Activated CD4-positive, alpha-beta T cell treated with anti-CD3 and anti-CD28 coated beads, Interleukin-2, amount 50 U/mL, for 48 hours (primary cell): Measurements from ENCODE around the gene RIMBP2.
"Not testable (repeated sequence)": the region's sequence is repeated elsewhere in the genome, so short reads cannot be mapped to it uniquely, and the experiment has no call there.

Experiments
- DNase-seq, 2 experiments: peaks; one replicate each; pipeline ENCODE4 v3.0.0-alpha.2; 2020

RIMBP2 gene, protein sequence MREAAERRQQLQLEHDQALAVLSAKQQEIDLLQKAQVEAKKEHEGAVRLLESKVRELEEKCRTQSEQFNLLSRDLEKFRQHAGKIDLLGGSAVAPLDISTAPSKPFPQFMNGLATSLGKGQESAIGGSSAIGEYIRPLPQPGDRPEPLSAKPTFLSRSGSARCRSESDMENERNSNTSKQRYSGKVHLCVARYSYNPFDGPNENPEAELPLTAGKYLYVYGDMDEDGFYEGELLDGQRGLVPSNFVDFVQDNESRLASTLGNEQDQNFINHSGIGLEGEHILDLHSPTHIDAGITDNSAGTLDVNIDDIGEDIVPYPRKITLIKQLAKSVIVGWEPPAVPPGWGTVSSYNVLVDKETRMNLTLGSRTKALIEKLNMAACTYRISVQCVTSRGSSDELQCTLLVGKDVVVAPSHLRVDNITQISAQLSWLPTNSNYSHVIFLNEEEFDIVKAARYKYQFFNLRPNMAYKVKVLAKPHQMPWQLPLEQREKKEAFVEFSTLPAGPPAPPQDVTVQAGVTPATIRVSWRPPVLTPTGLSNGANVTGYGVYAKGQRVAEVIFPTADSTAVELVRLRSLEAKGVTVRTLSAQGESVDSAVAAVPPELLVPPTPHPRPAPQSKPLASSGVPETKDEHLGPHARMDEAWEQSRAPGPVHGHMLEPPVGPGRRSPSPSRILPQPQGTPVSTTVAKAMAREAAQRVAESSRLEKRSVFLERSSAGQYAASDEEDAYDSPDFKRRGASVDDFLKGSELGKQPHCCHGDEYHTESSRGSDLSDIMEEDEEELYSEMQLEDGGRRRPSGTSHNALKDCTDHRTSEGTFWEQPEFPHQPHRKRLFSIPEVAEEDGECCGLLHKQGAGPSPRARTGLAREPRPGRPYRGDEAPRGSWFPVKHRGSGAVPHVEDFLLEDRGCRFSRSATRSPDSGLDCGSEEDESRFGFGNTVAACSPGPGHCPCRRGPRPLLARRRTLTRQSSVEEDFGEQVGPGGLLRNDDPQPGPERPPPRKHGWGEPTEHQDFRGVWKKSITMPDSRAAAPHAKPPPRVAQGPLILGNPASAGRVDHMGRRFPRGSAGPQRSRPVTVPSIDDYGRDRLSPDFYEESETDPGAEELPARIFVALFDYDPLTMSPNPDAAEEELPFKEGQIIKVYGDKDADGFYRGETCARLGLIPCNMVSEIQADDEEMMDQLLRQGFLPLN (N-terminal part only)

DNA sequence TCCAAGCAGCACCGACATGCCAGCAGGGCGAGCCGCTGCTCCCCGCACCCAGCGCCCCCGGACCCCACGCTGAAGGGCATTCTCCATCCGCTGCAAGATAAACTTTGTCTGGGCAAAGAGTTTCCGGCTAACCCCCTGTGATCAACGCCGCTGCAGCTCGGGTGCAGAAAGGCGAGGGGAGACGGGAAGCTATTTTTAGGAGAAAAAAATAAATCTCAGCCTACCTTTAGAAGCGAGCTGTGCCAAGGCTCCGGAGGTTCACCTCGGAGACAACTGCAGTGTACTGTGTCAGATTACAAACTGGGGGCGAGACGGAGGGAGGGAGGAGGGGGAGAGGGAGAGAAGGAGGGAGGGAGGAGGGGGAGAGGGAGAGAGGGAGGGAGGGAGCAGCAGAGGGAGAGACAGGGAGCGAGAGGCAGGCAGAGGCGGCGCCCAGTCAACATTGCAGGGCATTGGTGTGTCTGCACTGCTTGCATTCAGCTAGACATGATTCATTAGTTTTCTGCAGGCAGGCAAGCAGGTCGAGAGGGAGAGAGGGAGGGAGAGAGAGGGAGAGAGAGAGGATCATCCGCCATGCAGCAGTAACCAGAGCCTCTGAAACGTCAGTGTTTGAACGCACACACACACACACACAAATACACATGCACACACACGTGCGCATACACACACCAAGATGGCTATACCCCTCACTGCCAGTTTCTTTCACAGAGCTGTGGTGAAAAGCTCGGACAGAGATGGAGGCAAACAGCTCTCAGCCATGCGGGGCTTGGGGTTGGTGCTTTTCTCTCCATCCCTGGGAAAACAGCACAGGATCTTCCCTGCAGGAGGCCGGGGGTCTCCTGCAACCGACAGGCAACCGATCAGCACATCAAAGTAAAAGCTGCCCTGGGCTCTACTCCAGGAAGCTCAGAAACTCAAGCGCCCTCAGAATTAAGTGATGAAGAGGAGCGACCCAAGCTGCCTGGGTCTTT, at the start of gene RIMBP2:
Gene RIMBP2, minus strand, starts transcription at position 302 of the 971 bp plus-strand sequence. CDS start 237,286 bp downstream, outside the sequence.
- DNase-seq: no peak

DNA sequence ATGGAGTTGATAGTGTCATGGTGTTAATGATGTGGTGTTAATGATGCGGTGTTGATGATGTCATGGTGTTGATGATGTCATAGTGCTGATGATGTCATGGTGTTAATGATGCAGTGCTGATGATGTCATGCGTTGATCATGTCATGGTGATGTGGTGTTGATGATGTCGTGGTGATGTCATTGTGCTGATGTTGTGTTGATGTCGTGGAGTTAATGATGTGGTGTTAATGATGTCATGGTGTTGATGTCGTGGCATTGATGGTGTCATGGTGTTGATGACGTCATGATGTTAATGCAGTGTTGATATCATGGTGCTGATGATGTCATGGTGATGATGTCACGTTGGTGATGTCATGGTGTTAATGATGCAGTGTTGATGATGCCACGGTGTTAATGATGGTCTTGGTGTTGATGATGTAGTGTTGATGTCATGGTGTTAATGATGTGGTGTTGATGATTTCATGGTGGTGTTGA, 49.1 kb upstream of the RIMBP2 start:
- DNase-seq: peak in 1 of 2 experiments; percentile 21

DNA sequence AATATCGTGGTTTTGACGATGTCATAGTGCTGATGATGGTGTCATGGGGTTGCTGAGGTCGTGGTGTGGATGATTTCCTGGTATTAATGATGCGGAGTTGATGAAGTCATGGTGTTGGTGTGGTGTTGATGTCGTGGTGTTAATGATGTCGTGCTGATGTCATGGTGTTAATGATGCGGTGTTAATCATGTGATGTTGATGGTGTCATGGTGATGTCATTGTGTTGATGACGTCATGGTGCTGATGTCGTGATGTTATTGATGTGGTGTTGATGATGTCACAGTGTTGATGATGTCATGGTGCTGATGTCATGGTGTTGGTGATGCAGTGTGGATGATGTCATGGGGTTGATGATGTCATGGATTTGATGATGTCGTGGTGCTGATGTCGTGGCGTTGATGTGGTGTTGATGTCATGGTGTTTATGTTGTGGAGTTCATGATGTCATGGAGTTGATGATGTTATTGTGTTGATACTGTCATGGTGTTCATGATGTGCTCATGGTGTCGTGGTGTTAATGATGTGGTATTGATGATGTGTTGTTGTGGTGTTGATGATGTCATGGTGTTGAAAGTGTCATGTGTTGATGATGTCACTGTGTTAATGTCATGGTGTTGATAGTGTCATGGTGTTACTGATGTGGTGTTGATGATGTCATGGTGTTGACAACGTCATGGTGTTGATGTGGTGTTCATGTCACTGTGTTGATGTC, 48.5 kb upstream of the RIMBP2 start:
- DNase-seq: peak; percentile 37 to 49

DNA sequence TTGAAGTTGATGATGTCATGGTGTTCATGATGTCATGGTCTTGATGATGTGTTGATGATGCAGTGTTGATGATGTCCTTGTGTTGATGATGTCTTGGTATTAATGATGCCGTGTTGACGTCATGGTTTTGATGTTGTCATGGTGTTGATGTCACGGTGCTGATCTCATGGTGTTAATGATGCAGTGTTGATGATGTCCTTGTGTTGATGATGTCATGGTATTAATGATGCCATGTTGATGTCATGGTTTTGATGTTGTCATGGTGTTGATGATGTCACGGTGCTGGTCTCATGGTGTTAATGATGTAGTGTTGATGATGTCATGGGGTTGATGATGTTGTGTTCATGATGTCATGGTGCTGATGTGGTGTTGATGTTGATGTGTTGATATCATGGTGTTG, 48.0 kb upstream of the RIMBP2 start:
- DNase-seq: no peak

DNA sequence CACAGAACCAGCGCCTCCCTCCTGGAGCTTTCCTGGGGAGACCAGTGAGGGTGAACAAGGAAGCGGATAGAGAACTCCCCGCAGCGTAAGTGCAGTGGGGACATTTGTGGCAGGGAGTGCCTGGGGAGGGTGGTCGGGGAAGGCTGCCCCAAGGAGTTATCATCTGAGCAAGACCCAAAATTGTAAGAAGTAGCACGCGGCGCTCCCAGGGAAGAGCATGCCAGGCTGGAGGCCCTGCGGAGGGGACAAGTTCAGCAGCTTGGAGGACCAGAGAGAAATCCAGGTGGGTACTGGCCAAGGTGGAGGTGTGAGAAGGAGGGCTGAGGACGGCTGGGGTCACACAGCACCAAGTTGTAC, 46.2 kb upstream of the RIMBP2 start:
- no peak for DNase-seq

DNA sequence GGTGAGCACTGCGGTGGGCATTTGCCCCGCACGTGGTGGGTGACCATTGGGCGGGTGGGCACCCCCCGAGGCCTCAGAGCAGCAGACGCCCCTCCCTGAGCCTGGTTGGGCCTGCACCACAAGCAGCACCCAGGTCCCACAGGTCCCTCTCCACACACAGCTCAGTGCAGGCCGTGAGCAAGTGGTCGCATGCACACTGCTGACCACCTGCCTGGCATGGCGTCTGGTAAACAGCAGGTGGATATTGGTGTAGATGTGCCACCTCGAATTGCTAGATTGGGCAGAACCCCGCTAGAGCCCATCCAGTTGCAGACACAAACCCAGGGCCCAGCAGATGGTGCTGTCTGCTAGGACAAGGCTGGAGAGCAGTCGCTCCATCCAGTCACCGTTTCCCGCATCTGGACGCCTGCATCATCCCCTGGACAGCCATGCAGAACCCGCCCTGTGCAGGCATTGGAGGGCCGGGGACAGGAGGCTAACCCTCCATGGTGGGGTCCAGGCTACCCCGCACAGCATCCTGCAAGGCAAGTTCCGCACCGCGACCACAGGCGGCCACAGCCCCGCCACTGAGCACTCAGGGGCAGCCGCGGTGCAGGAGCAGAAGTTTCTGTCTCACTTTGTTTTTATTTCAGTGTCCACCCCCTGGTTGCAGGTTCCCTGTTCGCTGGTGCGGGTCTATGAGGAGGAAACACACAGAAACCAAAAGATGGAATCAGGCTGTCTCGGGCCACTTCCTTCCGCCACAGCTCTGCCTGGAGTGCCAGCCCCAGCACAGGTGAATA, 45.6 kb upstream of the RIMBP2 start:
- DNase-seq: peak; percentile 73 to 78

DNA sequence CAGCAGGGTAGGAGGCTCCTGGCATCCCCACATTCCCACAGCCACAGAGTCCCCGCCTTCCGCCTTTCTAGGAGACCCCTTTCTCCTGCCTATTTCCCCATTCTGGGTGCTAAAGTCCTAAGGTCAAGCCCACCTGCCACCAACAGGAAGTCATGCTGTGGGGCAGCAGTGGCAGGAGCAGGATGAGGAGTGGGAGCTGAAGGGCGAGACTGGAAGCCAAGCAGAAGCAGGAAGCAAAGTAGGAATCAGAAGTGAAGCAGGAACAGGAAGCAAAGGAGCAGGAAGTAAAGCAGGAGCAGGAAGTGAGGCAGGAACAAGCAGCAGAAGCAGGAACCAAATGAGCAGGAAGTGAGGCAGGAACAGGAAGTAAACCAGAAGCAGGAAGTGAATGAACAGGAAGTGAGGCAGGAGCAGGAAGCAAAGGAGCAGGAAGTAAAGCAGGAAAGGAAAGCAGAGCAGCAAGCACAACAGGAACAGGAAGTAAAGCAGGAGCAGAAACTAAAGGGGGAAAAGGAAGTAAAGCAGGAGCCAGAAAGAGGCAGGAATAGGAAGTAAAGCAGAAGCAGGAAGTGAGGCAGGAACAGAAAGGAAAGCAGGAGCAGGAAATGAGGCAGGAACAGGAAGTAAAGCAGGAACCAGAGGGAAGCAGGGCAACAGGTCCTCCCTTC, 38.3 kb upstream of the RIMBP2 start:
- no peak for DNase-seq

DNA sequence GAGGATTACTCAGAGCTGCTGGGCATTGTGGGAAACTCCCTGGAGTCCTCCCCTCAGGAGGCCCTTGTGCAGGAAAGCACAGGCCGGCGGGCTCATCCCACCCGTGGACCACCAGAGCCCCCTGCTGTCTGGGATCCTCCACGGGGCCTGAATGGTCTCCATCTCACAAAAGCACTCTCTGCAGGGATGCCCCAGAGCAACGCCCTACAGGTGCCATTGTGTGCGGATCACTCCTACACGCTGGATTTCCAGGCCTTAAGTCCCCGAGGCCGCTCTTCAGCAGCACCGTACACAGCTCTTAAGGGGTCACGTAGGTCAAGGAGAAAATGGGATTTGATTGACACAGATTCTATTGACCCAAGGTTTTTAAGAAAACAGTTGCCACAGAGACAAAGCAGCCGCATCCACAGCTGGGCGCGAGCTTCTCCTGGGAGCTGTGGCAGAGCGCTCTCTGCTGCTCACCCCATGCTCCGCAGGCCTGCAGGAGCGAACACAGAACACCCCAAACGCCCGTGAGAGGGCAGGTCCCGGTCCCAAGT, 36.7 kb upstream of the RIMBP2 start:
- DNase-seq: no peak

DNA sequence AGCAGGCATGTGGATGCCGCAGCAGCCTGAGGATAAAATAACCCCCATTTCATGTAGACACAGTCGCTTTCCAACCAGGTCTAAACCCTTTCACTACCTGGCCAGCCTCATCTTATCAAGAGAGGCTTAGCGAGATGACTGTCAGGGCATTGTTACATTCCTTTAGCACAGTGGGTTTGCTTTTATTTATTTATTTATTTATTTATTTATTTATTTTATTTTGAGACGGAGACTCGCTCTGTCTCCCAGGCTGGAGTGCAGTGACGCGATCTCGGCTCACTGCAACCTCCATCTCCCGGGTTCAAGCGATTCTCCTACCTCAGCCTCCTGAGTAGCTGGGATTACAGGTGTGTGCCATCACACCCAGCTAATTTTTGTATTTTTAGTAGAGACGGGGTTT, 35.9 kb upstream of the RIMBP2 start:
- not testable (repeated sequence) for DNase-seq

DNA sequence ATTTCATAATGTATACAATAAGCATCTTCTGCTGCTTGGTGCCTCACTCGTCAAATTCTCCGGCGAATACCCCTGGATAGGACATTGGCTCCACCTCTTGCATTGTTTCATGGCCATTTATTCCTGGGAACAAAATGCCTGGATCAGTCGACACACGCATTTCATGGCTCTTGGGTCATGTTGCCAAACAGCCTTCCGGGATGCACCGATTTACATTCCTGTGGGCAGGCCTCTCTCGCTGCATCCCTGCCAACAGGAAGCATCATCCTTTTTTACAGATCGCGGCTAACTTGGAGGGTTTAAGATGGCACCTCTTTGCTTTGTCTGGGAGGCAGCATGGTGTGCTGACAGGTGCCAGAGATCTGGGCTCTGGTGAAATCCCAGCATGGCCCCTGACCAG, 32.7 kb upstream of the RIMBP2 start:
- DNase-seq: no peak

DNA sequence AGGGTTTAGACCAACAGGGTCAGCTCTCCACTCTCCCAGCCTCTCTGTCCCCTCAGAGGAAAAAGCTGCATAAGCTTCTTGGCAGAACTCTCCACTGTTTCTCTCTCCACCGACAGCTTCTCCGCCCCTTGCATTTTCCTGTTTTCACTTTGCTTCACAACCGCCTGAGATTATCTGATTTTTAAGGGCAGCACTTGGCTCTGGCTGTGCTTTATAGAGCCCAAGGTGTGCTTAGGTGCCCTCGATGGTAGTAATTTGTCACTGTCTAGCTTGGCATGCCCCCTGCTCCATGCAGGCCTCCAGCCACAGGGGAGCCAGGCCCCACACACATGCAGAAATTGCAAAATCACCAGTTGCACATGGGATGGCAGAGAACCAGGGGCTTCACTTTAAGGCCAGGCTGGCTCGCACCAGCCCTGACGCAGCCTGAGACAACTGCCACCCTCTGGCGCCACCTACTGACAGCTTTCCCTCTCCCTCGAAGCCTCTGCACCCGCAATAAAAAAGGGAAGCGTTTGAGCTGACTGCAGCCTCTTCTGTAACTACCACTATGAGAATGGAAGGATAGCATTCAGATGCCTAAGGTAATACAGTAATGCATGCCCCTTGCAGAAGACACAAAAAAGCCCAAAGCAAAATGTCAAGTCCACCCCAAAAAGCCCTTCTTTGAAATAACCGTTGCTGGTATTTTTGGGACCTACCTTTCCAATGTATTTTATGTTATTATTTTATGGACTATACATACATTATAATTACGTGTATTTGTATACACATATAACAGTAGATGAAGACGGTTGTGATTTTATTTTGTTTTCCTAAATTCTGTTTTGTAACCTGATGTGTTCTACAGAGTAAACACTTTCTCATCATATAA, 32.0 kb upstream of the RIMBP2 start:
- peak; percentile 84 to 86 for DNase-seq

DNA sequence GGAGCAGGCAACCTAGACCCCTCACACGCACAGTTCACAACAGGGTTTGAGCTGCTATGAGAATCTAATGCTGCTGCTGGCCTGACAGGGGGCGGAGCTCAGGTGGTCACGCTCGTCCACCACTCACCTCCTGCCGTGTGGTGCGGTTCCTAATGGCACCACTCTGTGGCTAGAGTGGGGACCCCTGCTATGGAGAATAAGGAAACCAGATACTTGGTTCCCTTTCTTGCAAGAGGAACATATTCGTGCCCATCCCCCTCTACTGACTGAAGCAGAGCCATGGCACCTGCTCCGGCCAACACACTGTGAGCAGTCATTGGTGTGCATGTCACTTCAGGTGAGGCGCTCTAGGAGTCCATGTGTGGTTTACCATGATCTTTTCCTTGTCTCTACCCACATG, 30.4 kb upstream of the RIMBP2 start:
- no peak for DNase-seq

DNA sequence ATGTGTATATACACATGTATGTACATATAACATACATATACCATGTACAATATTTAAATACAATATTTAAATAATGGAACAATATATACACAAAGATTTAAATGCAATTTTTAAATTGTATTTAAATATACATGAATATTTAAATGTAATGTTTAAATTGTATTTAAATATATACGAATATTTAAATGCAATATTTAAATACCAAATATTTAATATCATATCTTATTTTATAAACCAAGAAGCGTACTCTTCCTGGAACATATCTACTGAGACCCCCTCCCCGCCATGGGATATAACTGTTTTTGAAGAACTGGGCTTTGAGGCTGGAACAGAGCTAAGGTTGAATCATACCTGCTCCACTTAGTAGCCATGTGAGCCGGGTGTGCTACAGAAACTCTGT, 29.8 kb upstream of the RIMBP2 start:
- no peak for DNase-seq

DNA sequence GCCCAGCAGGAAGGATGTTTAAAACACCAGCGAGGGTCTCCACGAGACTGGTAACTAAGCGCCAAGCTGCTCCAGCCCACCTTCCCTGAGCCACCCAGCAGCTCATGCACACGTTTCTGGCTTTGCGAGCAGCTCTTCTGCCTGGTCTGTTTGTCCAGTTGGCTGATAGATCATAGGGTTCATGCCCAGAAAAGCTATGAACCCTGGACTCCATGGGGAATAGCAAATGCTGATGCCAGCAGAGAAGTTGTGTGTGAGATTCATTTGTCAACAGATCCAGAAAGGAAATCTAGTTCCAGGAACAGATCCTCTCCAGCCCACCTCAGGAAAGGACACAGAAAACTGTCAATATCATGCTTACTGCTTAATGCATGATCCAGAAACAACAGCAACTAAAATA, 28.2 kb upstream of the RIMBP2 start:
- DNase-seq: no peak

DNA sequence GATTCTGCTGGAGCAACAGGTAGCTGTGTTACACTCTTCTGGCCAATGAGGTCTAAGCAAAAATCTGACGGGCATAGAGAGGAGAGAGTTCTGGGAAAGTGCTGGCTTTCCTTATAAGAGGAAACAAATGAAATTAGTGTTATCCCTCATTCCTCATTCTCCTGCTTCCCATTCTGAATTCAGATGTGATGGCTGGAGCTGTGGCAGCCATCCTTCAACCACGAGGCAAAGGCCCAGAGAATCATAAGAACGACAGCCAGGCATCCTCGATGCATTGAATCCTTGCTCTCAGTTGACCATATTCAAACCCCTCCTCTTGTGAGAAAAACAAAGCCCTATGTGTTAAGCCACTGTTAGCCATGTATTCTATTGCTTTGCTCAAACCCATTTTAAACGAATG, 27.5 kb upstream of the RIMBP2 start:
- DNase-seq: no peak

DNA sequence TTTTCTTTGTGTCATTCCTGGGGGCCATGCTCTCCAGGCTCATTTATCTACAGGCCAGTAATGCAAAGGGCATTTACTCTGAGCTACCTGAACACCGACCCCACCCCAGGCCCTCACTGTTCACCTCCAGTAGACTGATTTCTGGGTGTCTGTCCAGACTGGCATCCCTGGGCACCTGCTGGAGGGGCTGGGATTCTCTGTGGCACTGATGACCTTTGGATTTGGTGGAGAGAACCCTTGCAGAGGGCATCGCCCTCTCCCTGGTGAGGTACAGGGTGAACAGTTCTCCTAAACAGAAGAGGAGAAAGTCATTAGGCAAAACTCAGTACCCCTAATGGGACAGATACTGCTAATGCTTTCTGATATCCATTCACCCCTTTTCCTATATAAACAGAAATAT, 27.1 kb upstream of the RIMBP2 start:
- no peak for DNase-seq

DNA sequence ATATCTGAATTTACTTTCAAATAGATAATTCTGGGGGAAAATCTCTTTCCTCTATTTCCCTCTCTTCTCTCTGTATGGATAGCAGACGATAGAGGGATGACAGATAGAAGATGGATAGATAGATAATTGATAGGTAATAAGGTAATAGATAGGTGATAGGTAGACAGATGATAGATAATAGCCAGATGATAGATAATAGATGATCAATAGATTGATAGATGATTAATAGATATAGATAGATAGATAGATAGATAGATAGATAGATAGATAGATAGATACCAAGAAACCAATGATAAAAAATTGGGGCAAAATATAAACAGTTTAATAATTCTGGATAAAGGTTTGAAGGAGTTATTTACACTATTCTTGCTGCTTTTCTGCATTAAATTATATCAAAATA, 26.6 kb upstream of the RIMBP2 start:
- DNase-seq: no peak

DNA sequence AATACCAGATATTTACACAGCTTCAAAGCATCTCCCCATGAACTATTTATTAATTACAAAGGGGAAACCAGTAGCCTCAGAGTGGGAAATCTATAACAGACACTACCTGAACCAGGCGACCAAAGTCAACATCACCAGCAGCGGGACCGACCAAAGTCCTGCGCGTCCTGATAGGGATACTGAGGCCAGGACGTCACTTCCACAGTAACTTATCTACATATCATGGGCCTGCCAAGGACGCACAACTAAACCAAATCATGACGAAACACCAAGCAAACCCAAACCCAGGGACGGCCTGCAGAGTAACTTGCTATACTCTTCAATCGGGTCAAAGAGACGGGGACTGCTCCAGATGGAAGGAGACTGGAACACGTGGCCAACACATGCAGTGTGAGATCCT, 26.0 kb upstream of the RIMBP2 start:
- DNase-seq: no peak

DNA sequence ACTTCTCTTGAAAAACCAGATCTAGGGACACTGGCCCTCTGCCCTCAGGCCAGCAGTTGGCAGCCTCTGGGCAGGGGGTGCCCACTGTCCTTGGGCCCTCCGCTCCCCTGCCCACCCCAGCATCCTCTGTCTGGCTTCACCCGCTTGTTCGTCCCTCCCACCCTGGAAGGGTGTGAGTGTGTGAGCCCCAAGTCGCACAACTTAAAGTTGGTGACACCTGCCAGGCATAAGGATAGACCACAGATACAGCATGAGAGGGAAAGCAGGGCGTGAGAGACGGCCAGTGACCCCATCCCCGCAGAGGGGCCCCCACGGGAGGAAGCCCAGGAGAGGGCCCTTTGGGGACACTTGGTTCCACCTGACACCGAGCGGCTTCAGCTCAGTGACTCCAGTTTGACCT, 23.5 kb upstream of the RIMBP2 start:
- DNase-seq: no peak
